Neutrophil (primary cell): ENCODE data around the gene NR1H4.

Experiments used
- H3K27ac ChIP-seq: fragments of 200-600 bp; sonication (generic); 2 replicates; pipeline ENCODE4 v1.5.1; 2016; ENCODE audit warnings: mild to moderate bottlenecking, moderate library complexity
- H3K27me3 ChIP-seq: fragments of 200-600 bp; sonication (generic); 2 replicates; pipeline ENCODE4 v1.6.0; 2016; ENCODE audit warnings: mild to moderate bottlenecking
- H3K36me3 ChIP-seq: fragments of 200-600 bp; sonication (generic); 2 replicates; pipeline ENCODE4 v1.5.1; 2017
- H3K4me1 ChIP-seq, 2 experiments: fragments of 200-600 bp in 1 of 2; sonication (generic) in 1 of 2; 1 replicate in 1 of 2; 2 replicates in 1 of 2; pipeline versions ENCODE4 v1.5.1 to v1.6.1; 2013 to 2016; ENCODE audit warnings: low read depth in 1 of 2, low read length in 1 of 2, mild to moderate bottlenecking in 1 of 2, moderate library complexity in 1 of 2; ENCODE audit not compliant: control insufficient read depth in 1 of 2, insufficient read depth in 1 of 2
- H3K4me3 ChIP-seq, 2 experiments: fragments of 200-600 bp in 1 of 2; sonication (generic) in 1 of 2; 1 replicate in 1 of 2; 2 replicates in 1 of 2; pipeline ENCODE4 v1.5.1; 2013 to 2016; ENCODE audit warnings: low read depth in 1 of 2, low read length in 1 of 2, mild to moderate bottlenecking in 1 of 2, moderate library complexity in 1 of 2
- H3K9me3 ChIP-seq: fragments of 200-600 bp; sonication (generic); 2 replicates; pipeline ENCODE4 v1.5.1; 2016
- CTCF ChIP-seq: fragments of 200-600 bp; sonication (generic); IDR thresholded peaks from 2 replicates; pipeline ENCODE4 v1.5.1; 2016; ENCODE audit warnings: antibody characterized with exemption

Gene NR1H4

GRCh38 chr12:100484183-100484886 is 10.7 kb downstream of the NR1H4 start:
- H3K4me1 ChIP-seq = peaks cover 0 to 8% of the 10 kb centered on the region in 2 experiments
- no peaks in the 10 kb centered on the region for H3K9me3 ChIP-seq
- TF ChIP-seq CTCF = no peak
- H3K4me3 ChIP-seq = no peak overlapping the region
- H3K36me3 ChIP-seq = no peaks in the 10 kb centered on the region
- no peaks in the 10 kb centered on the region for H3K27me3 ChIP-seq
- no peak overlapping the region for H3K27ac ChIP-seq

GRCh38 chr12:100484891-100485471 is 11.3 kb downstream of the NR1H4 start:
- Histone ChIP-seq H3K4me1 (peaks cover 0 to 8% of the 10 kb centered on the region in 2 experiments), H3K4me3 (no peak overlapping the region), H3K9me3 (no peaks in the 10 kb centered on the region), H3K27me3 (no peaks in the 10 kb centered on the region), H3K36me3 (no peaks in the 10 kb centered on the region), H3K27ac (no peak overlapping the region)
- TF ChIP-seq CTCF = no peak

- no peaks in the 10 kb centered on the region for H3K36me3 ChIP-seq
- H3K4me3 ChIP-seq = no peak overlapping the region
- H3K27ac ChIP-seq = no peak overlapping the region
- no peak for TF ChIP-seq CTCF
- no peaks in the 10 kb centered on the region for H3K9me3 ChIP-seq
- peaks cover 0 to 8% of the 10 kb centered on the region in 2 experiments for H3K4me1 ChIP-seq
- H3K27me3 ChIP-seq = no peaks in the 10 kb centered on the region
These were observed 12.3 kb downstream of the NR1H4 start for GRCh38 chr12:100485983-100486382.

- no peak for TF ChIP-seq CTCF
- H3K36me3 ChIP-seq = no peaks in the 10 kb centered on the region
- H3K4me1 ChIP-seq = peaks cover 0 to 4% of the 10 kb centered on the region in 2 experiments
- H3K27ac ChIP-seq = no peak overlapping the region
- H3K4me3 ChIP-seq = no peak overlapping the region
- no peaks in the 10 kb centered on the region for H3K9me3 ChIP-seq
- H3K27me3 ChIP-seq = no peaks in the 10 kb centered on the region
These were observed 15.7 kb downstream of the NR1H4 start for GRCh38 chr12:100489251-100489820.

GRCh38 chr12:100490056-100490455 is 16.4 kb downstream of the NR1H4 start:
- no peak overlapping the region for H3K27ac ChIP-seq
- H3K4me3 ChIP-seq = no peak overlapping the region
- H3K27me3 ChIP-seq = no peaks in the 10 kb centered on the region
- no peaks in the 10 kb centered on the region for H3K4me1 ChIP-seq
- no peaks in the 10 kb centered on the region for H3K36me3 ChIP-seq
- no peak for TF ChIP-seq CTCF
- H3K9me3 ChIP-seq = no peaks in the 10 kb centered on the region
